Measurements from ENCODE around the gene ADAMTS2.

DNA sequence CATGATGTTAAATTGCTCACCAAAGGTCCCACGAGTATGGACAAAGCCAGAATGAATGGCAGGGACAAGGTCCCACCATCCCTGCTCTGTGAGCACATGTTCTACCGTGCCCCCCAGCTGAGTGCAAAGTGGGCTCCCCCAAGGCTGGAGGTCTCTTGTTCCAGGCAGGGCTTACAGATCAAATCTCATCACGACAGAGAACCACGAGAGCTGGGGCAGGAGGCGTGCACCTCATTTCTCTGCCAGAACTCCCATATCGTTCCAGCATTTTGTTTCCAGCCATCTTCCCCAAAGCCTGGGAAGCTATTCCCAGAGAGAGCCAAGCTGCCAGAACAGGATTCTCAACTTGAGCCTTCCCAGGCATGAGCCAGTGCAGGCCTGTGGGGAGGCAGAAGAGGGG is 176.6 kb downstream of the ADAMTS2 start:
- TF ChIP-seq, protein P1, sequence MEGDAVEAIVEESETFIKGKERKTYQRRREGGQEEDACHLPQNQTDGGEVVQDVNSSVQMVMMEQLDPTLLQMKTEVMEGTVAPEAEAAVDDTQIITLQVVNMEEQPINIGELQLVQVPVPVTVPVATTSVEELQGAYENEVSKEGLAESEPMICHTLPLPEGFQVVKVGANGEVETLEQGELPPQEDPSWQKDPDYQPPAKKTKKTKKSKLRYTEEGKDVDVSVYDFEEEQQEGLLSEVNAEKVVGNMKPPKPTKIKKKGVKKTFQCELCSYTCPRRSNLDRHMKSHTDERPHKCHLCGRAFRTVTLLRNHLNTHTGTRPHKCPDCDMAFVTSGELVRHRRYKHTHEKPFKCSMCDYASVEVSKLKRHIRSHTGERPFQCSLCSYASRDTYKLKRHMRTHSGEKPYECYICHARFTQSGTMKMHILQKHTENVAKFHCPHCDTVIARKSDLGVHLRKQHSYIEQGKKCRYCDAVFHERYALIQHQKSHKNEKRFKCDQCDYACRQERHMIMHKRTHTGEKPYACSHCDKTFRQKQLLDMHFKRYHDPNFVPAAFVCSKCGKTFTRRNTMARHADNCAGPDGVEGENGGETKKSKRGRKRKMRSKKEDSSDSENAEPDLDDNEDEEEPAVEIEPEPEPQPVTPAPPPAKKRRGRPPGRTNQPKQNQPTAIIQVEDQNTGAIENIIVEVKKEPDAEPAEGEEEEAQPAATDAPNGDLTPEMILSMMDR (IDR thresholded peaks at IDR 0.05): no peak
- TF ChIP-seq EZH2phosphoT487 (IDR thresholded peaks at IDR 0.05) (no peak), EZH2 (IDR thresholded peaks at IDR 0.05) (no peak)

All from neural progenitor cell (in vitro differentiated cells).